Subcutaneous adipose tissue (tissue), 4 donors: ENCODE results near the gene SGCE. TPM values are rescaled to one million over a fixed set of nuclear protein-coding genes. Genes with fewer than 3 reads are reported as not detected.

Experiments used
- CTCF ChIP-seq: fragments of 450-650 bp; IDR thresholded peaks from one replicate; pipeline ENCODE4 v1.5.1; 2016; ENCODE audit warnings: low read depth, mild to moderate bottlenecking, control low read depth, antibody characterized with exemption, moderate library complexity
- total RNA-seq, 4 donors: library from RNA; depleted of rRNA; stranded (reverse); fragments of >200 nt; gene quantifications; one replicate each; pipeline ENCODE4 v1.1.0, GENCODE V29; 2016

Gene SGCE
- total RNA-seq, 4 donors from 2014 or later = 59.3 to 123 (median 108) TPM

DNA sequence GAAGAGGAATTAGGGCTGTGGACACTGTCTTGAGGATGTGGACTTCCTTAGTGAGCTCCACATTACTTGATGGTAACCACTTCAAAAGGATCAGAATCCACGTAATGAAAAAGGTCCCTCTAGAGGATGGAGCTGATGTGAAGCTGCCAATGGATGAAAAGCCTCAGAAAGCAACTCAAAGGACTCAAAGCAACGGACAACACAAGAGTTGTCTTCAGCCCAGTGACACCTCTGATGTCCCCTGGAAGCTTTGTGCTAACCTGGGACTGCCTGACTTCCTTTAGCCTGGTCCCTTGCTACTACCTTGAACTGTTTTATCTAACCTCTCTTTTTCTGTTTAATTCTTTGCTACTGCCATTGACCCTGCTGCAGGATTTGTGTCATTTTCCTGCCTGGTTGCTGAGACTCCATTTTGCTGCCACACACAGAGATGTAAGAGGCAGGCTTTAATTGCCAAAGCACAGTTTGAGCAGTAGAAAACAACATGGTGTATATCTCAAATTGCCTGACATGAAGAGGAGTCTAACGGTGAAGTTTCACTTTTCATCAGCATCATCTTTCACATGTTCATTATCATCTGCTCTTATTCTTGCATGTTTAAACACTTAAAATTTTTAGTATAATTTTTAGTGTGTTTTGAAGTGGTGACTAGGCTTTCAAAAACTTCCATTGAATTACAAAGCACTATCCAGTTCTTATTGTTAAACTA, 11.1 kb upstream of the SGCE start:
- no peak for TF ChIP-seq CTCF

DNA sequence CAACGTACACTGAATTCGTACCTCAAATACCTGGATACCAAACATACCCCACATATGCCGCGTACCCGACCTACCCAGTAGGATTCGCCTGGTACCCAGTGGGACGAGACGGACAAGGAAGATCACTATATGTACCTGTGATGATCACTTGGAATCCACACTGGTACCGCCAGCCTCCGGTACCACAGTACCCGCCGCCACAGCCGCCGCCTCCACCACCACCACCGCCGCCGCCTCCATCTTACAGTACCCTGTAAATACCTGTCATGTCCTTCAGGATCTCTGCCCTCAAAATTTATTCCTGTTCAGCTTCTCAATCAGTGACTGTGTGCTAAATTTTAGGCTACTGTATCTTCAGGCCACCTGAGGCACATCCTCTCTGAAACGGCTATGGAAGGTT, 9.5 kb upstream of the SGCE start:
- no peak for TF ChIP-seq CTCF

GRCh38 chr7:94664023-94664422, 8.1 kb upstream of the SGCE start:
- TF ChIP-seq CTCF = no peak

- TF ChIP-seq CTCF = no peak
Measured at GRCh38 chr7:94662548-94662947, 6.6 kb upstream of the SGCE start.

DNA sequence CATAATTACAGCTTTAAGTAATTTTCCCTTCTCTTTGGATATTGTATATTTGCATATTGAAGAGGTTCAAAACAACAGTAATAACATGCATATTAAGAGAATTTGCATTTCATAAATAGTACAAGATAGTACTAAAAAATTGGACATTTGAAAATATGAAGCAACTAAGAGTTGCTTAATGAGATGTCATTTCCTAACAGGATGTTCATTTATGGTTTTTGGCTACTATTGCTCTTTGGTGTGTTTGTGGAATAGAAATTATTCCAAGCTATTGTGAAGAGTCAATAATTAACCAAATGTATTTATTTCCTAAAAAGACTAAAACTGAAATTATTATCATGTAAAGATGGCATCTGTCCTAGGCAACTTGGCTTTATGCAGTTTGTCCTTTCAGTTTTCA, 4.1 kb upstream of the SGCE start:
- TF ChIP-seq CTCF = no peak

DNA sequence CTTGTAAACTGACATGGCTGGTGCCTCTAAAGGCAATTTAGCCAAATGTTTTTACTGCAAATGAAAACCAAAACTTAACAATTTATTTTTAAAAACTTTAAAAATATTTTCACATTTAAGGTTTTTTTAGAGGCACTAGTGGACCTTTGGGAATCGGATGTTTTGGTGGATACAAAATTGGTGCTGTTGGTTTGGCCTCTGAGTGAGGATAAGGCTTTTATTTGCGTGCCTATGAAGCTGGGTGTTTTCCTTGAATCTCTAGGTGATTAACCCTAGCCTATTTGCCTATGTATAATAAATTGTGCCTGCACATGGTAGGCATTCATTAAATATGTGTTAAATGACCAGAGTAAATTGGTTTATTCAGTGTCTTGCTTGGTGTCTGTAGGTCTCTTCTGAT, 2.9 kb upstream of the SGCE start:
- TF ChIP-seq CTCF = no peak

- no peak for TF ChIP-seq CTCF
Measured at GRCh38 chr7:94657771-94658693, 2.1 kb upstream of the SGCE start.
